ENCODE measurements around the gene JKAMP. TPM values are rescaled to one million over a fixed set of nuclear protein-coding genes. Genes with fewer than 3 reads are reported as not detected.

JKAMP gene
- total and polyA plus RNA-seq, 2 of the 8 experiments (the other 6 are each of a cell fraction or from before 2014, with no cell fraction given): 34.9 to 182 TPM

DNA sequence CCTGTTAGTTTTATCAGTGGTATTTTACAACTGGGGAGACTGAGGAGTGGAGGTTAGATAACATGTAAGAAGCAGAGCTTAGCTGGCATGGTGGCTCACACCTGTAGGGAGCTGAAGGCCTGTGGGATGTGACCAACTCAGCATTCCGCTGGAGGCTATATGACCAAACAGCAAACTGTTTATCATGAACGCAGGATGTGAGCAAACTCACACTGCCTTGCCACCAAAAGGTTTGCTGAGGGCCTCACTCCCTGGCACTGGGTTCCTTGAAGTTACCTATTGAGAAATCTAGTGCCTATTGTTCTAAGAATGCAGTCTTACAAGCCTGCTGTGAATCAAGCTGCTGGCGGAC lies 23.4 kb downstream of the JKAMP start:
- no peak overlapping the region for H3K9ac ChIP-seq (replicated peaks in 1 of 4; ENCODE audit: extremely low read depth in 1 of 4, low read depth in 3 of 4, low read length in 3 of 4)
- no peak overlapping the region for H4K8ac ChIP-seq (ENCODE audit: extremely low read depth, insufficient read depth, low read length)
- H3K23ac ChIP-seq (ENCODE audit: insufficient read length): no peak overlapping the region
- no peak overlapping the region for H2BK20ac ChIP-seq (ENCODE audit: low read length)
- H2AFZ ChIP-seq (ENCODE audit: low read length): no peak overlapping the region
- H3K4ac ChIP-seq (replicated peaks; ENCODE audit: insufficient read length, low read depth, low read length): no peak overlapping the region
- ChIA-PET CTCF (ENCODE audit: partially characterized antibody) (interaction anchor here (0.6 to 14.6 kb wide), 36 partner anchors 11 to 717 kb away, joined by 3 to 462 read pairs (median 4); partner anchors contain the start of genes CCDC175, GPR135, JKAMP and L3HYPDH), POLR2A (ENCODE audit: partially characterized antibody) (interaction anchor here (1.3 to 2.3 kb wide), 2 partner anchors 24 to 68 kb away, joined by 4 to 9 read pairs; partner anchors contain the start of genes JKAMP and L3HYPDH)
- H4K5ac ChIP-seq (ENCODE audit: insufficient read length, low read depth, low read length): no peak overlapping the region
- no peaks in the 10 kb centered on the region for H3K23me2 ChIP-seq (ENCODE audit: low read depth, low read length)
- H3K18ac ChIP-seq (ENCODE audit: extremely low read depth, low read length): no peak overlapping the region
- H3K4me2 ChIP-seq (ENCODE audit: insufficient read depth in 1 of 2, low read depth in 2 of 2, low read length in 2 of 2): no peak overlapping the region
- H3K56ac ChIP-seq (replicated peaks; ENCODE audit: insufficient read length, low read depth, low read length): no peak overlapping the region
- H2BK5ac ChIP-seq (ENCODE audit: low read depth, low read length): no peak overlapping the region
- FAIRE-seq: no peak
- no peaks in the 10 kb centered on the region for H3K9me3 ChIP-seq (ENCODE audit: insufficient read depth in 2 of 2, low read depth in 1 of 2, low read length in 1 of 2)
- H3K79me2 ChIP-seq (ENCODE audit: control insufficient read depth in 1 of 2, insufficient read depth in 2 of 2, low read length in 2 of 2): no peaks in the 10 kb centered on the region
- H3K14ac ChIP-seq (ENCODE audit: insufficient read length): no peak overlapping the region
- H3K27me3 ChIP-seq (replicated peaks in 1 of 4; ENCODE audit: control insufficient read depth in 3 of 4, extremely low read depth in 1 of 4, insufficient read depth in 3 of 4, low read length in 3 of 4): no peaks in the 10 kb centered on the region
- no peak overlapping the region for H4K91ac ChIP-seq (replicated peaks; ENCODE audit: insufficient read length, low read length)
- H2AK5ac ChIP-seq (ENCODE audit: low read depth, low read length): no peak overlapping the region
- H3K27ac ChIP-seq (ENCODE audit: low read depth, low read length): no peak overlapping the region
- peaks cover 0 to 3% (median under 1%) of the 10 kb centered on the region in 4 experiments; a peak in 2 of 7 replicates for H3K4me1 ChIP-seq (replicated peaks in 1 of 4; ENCODE audit: control insufficient read depth in 3 of 4, insufficient read depth in 4 of 4, low read length in 3 of 4)
- 97% methylated on average over 3 of the region's 3 CpGs; no CpG with 5 or more reads in 1 of the 2 experiments for WGBS, 2 experiments (ENCODE audit: extremely low coverage in 1 of 2, insufficient coverage in 1 of 2, insufficient read length in 1 of 2, insufficient replicate concordance in 2 of 2, low coverage in 1 of 2, low lambda C conversion rate in 2 of 2, missing lambda C conversion rate in 1 of 2)
- no peak overlapping the region for H3K4me3 ChIP-seq (ENCODE audit: extremely low read depth in 1 of 4, insufficient read depth in 2 of 4, low read depth in 3 of 4, low read length in 4 of 4)
- no peak for DNase-seq (ENCODE audit: low read depth in 1 of 2, low spot score in 2 of 2)
- no peak overlapping the region for H2BK120ac ChIP-seq (replicated peaks; ENCODE audit: low read depth, low read length)
- no peaks in the 10 kb centered on the region for H4K20me1 ChIP-seq (replicated peaks in 1 of 2; ENCODE audit: control insufficient read depth in 1 of 2, insufficient read depth in 2 of 2, low read length in 2 of 2)
- H2BK12ac ChIP-seq (ENCODE audit: low read depth, low read length): no peak overlapping the region
- H3K36me3 ChIP-seq (ENCODE audit: control insufficient read depth in 2 of 4, insufficient read depth in 4 of 4, low read length in 3 of 4): peaks cover 2 to 11% (median 5%) of the 10 kb centered on the region in 4 experiments; a peak in 4 of 8 replicates
- no peak overlapping the region for H2BK15ac ChIP-seq (ENCODE audit: low read length)
- H3K79me1 ChIP-seq (ENCODE audit: low read depth, low read length): no peaks in the 10 kb centered on the region
- TF ChIP-seq KDM4A (IDR thresholded peaks at IDR 0.05; ENCODE audit: low read depth, low read length, severe bottlenecking) (no peak), CREB1 (IDR thresholded peaks at IDR 0.05) (no peak), CEBPB (IDR thresholded peaks at IDR 0.05; ENCODE audit: low read depth, low read length) (no peak), TAF1 (IDR thresholded peaks at IDR 0.05; ENCODE audit: low read depth, low read length) (no peak), SP2 (IDR thresholded peaks at IDR 0.05; ENCODE audit: low read length) (no peak), KDM1A (IDR thresholded peaks at IDR 0.05; ENCODE audit: borderline replicate concordance, low read length) (no peak), NRF1 (IDR thresholded peaks at IDR 0.05; ENCODE audit: low read depth, low read length) (no peak), RXRA (IDR thresholded peaks at IDR 0.05; ENCODE audit: insufficient read depth, low read depth, low read length) (no peak), RBBP5 (IDR thresholded peaks at IDR 0.05; ENCODE audit: borderline replicate concordance, low read depth, low read length) (no peak)
- TF ChIP-seq, protein P1, sequence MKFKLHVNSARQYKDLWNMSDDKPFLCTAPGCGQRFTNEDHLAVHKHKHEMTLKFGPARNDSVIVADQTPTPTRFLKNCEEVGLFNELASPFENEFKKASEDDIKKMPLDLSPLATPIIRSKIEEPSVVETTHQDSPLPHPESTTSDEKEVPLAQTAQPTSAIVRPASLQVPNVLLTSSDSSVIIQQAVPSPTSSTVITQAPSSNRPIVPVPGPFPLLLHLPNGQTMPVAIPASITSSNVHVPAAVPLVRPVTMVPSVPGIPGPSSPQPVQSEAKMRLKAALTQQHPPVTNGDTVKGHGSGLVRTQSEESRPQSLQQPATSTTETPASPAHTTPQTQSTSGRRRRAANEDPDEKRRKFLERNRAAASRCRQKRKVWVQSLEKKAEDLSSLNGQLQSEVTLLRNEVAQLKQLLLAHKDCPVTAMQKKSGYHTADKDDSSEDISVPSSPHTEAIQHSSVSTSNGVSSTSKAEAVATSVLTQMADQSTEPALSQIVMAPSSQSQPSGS (IDR thresholded peaks at IDR 0.05; ENCODE audit: low read length): no peak
- TF ChIP-seq, protein P2, sequence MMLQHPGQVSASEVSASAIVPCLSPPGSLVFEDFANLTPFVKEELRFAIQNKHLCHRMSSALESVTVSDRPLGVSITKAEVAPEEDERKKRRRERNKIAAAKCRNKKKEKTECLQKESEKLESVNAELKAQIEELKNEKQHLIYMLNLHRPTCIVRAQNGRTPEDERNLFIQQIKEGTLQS (IDR thresholded peaks at IDR 0.05; ENCODE audit: insufficient read depth, low read depth, low read length): no peak

Measured in H1 (cell line).